WTC11 (cell line): Measurements from ENCODE around the gene NR2C2AP. TPM values are rescaled to one million over a fixed set of nuclear protein-coding genes. Genes with fewer than 3 reads are reported as not detected.

ENCODE experiments used
- ATAC-seq: fragments of 200-7000 bp; cut with Tn5 transposase; 2 replicates; pipeline ENCODE4 v1.10.0; 2021; ENCODE audit warnings: mild to moderate bottlenecking, moderate library complexity
- CTCF ChIA-PET: fragments of 300-600 bp; sonication (Branson Sonifier 250); formaldehyde crosslinking; loops from one replicate; lab custom pipeline; 2021; ENCODE audit warnings: antibody characterized with exemption; lab: Charles Lee
- POLR2A ChIA-PET: fragments of 350-600 bp; sonication (Branson Sonifier 250); formaldehyde crosslinking; loops from one replicate; lab custom pipeline; 2021; ENCODE audit warnings: antibody characterized with exemption; lab: Charles Lee
- DNase-seq: peaks from one replicate; pipeline ENCODE4 v3.0.0; 2021; ENCODE audit warnings: low spot score
- H3K27ac Mint-ChIP-seq: 2 replicates; pipeline ENCODE4 v1.8.0; 2021; ENCODE audit warnings: mixed read lengths
- H3K27me3 Mint-ChIP-seq: 2 replicates; pipeline ENCODE4 v1.8.0; 2021; ENCODE audit warnings: low read depth, mild to moderate bottlenecking, moderate library complexity, mixed read lengths
- H3K36me3 Mint-ChIP-seq: 2 replicates; pipeline ENCODE4 v1.8.0; 2021; ENCODE audit warnings: mixed read lengths
- H3K4me1 Mint-ChIP-seq: 2 replicates; pipeline ENCODE4 v1.8.0; 2022; ENCODE audit warnings: mixed read lengths
- H3K4me3 Mint-ChIP-seq: 2 replicates; pipeline ENCODE4 v1.8.0; 2021; ENCODE audit warnings: mild to moderate bottlenecking, moderate library complexity, mixed read lengths
- H3K9me3 Mint-ChIP-seq: 2 replicates; pipeline ENCODE4 v1.8.0; 2021; ENCODE audit warnings: mixed read lengths
- AFF4 ChIP-seq: sonication (generic); formaldehyde crosslinking; IDR thresholded peaks from 2 replicates; pipeline ENCODE4 v1.8.1; 2023; ENCODE audit warnings: mild to moderate bottlenecking, missing genetic modification reagents, borderline replicate concordance
- ARID4B ChIP-seq: sonication (generic); formaldehyde crosslinking; IDR thresholded peaks from 2 replicates; pipeline ENCODE4 v1.8.0; 2023; ENCODE audit warnings: missing genetic modification reagents, mild to moderate bottlenecking, borderline replicate concordance
- ATF3 ChIP-seq: sonication (generic); formaldehyde crosslinking; conservative IDR thresholded peaks from 2 replicates; pipeline ENCODE4 v1.8.1; 2022; ENCODE audit warnings: mild to moderate bottlenecking, missing genetic modification reagents
- FOXK1 ChIP-seq: sonication (generic); formaldehyde crosslinking; IDR thresholded peaks from 2 replicates; pipeline ENCODE4 v1.8.0; 2022; ENCODE audit warnings: mild to moderate bottlenecking, moderate library complexity, missing genetic modification reagents
- GTF2I ChIP-seq: fragments of 250-450 bp; sonication (Bioruptor Pico); conservative IDR thresholded peaks from 2 replicates; pipeline ENCODE4 v1.4.0; 2021; ENCODE audit warnings: mild to moderate bottlenecking
- KAT7 ChIP-seq: sonication (generic); formaldehyde crosslinking; IDR thresholded peaks from 2 replicates; pipeline ENCODE4 v1.8.1; 2023; ENCODE audit warnings: missing genetic modification reagents, mild to moderate bottlenecking, borderline replicate concordance
- MYBL2 ChIP-seq: sonication (generic); formaldehyde crosslinking; IDR thresholded peaks from 2 replicates; pipeline ENCODE4 v1.8.1; 2023; ENCODE audit warnings: mild to moderate bottlenecking, moderate library complexity, missing genetic modification reagents
- NFATC4 ChIP-seq: fragments of 250-450 bp; sonication (Bioruptor Pico); IDR thresholded peaks from 2 replicates; pipeline ENCODE4 v1.9.0; 2021; ENCODE audit warnings: mild to moderate bottlenecking
- NFE2L1 ChIP-seq: sonication (generic); formaldehyde crosslinking; IDR thresholded peaks from 2 replicates; pipeline ENCODE4 v1.8.1; 2023; ENCODE audit warnings: missing genetic modification reagents
- OVOL2 ChIP-seq: fragments of 250-450 bp; sonication (Bioruptor Pico); IDR thresholded peaks from 2 replicates; pipeline ENCODE4 v1.9.0; 2021; ENCODE audit warnings: mild to moderate bottlenecking, borderline replicate concordance
- USF1 ChIP-seq: sonication (generic); formaldehyde crosslinking; IDR thresholded peaks from 2 replicates; pipeline ENCODE4 v1.8.0; 2022; ENCODE audit warnings: mild to moderate bottlenecking, missing genetic modification reagents
- USF2 ChIP-seq: sonication (generic); formaldehyde crosslinking; IDR thresholded peaks from 2 replicates; pipeline ENCODE4 v1.8.1; 2023; ENCODE audit warnings: mild to moderate bottlenecking, missing genetic modification reagents, moderate library complexity
- ZNF219 ChIP-seq: sonication (generic); formaldehyde crosslinking; IDR thresholded peaks from 2 replicates; pipeline ENCODE4 v1.8.0; 2023; ENCODE audit warnings: missing genetic modification reagents, mild to moderate bottlenecking, borderline replicate concordance
- ZNF232 ChIP-seq: sonication (generic); formaldehyde crosslinking; IDR thresholded peaks from 2 replicates; pipeline ENCODE4 v1.8.0; 2022; ENCODE audit warnings: mild to moderate bottlenecking, missing genetic modification reagents
- ZNF263 ChIP-seq: sonication (generic); formaldehyde crosslinking; IDR thresholded peaks from 2 replicates; pipeline ENCODE4 v1.8.1; 2022; ENCODE audit warnings: low read depth, mild to moderate bottlenecking, moderate library complexity, missing genetic modification reagents
- ZNF281 ChIP-seq: sonication (generic); formaldehyde crosslinking; IDR thresholded peaks from 2 replicates; pipeline ENCODE4 v1.8.0; 2023; ENCODE audit warnings: mild to moderate bottlenecking, missing genetic modification reagents
- ZNF317 ChIP-seq: sonication (generic); formaldehyde crosslinking; IDR thresholded peaks from 2 replicates; pipeline ENCODE4 v1.8.1; 2023; ENCODE audit warnings: low read depth, mild to moderate bottlenecking, moderate library complexity, missing genetic modification reagents, borderline replicate concordance
- ZNF416 ChIP-seq: fragments of 250-450 bp; sonication (Bioruptor Pico); IDR thresholded peaks from 2 replicates; pipeline ENCODE4 v1.9.0; 2021; ENCODE audit warnings: mild to moderate bottlenecking, inconsistent platforms
- ZNF423 ChIP-seq: fragments of 250-450 bp; sonication (Bioruptor Pico); IDR thresholded peaks from 2 replicates; pipeline ENCODE4 v2.1.2; 2022; ENCODE audit warnings: mild to moderate bottlenecking, moderate library complexity
- ZNF512 ChIP-seq: sonication (generic); formaldehyde crosslinking; IDR thresholded peaks from 2 replicates; pipeline ENCODE4 v1.8.1; 2022; ENCODE audit warnings: missing genetic modification reagents, borderline replicate concordance
- total RNA-seq: library from RNA; stranded (reverse); gene quantifications from 3 replicates; pipeline ENCODE4 v1.2.3, GENCODE V29; 2021

The NR2C2AP gene
- total RNA-seq, 1 experiment from 2014 or later, result 24.9 TPM

- peaks cover 4% of the 10 kb centered on the region for H3K36me3 Mint-ChIP-seq
- TF ChIP-seq AFF4 (CRISPR knock-in tag), result no peak
- no peak for TF ChIP-seq GTF2I
- TF ChIP-seq ZNF512 (CRISPR knock-in tag), result no peak
- no peak for TF ChIP-seq ZNF232 (CRISPR knock-in tag)
- no peak for TF ChIP-seq USF1 (CRISPR knock-in tag)
- no peak for TF ChIP-seq ZNF263 (CRISPR knock-in tag)
- no peak for TF ChIP-seq ZNF219 (CRISPR knock-in tag)
- no peak for TF ChIP-seq FOXK1 (CRISPR knock-in tag)
- no peak for TF ChIP-seq ZNF423
- TF ChIP-seq NFATC4, result no peak
- TF ChIP-seq MYBL2, result no peak
- no peak for TF ChIP-seq ZNF416 (CRISPR knock-in tag)
- TF ChIP-seq NFE2L1 (CRISPR knock-in tag), result no peak
- TF ChIP-seq ZNF317 (CRISPR knock-in tag), result no peak
- no peak for TF ChIP-seq USF2 (CRISPR knock-in tag)
- no peak for TF ChIP-seq ZNF281 (CRISPR knock-in tag)
- no peak for TF ChIP-seq OVOL2 (CRISPR knock-in tag)
- no peak for TF ChIP-seq ARID4B
- no peak for TF ChIP-seq ATF3
- no peak for TF ChIP-seq KAT7 (CRISPR knock-in tag)
- TF ChIP-seq, all 79 proteins: peak for 0
- ATAC-seq (no peak), DNase-seq (no peak)
- POLR2A ChIA-PET, result no interaction called here
- Mint-ChIP-seq H3K27ac (no peak overlapping the region), H3K4me1 (no peaks in the 10 kb centered on the region), H3K4me3 (no peak overlapping the region), H3K27me3 (peaks cover 29% of the 10 kb centered on the region), H3K9me3 (peaks cover 9% of the 10 kb centered on the region)
- CTCF ChIA-PET, result interaction anchor here (1.0 to 1.5 kb wide), 2 partner anchors 15 to 102 kb away, joined by 4 read pairs; no protein-coding TSS in a partner anchor
Observed at GRCh38 chr19:19240476-19240875, 37.3 kb upstream of the NR2C2AP start.
